Cerebellar cortex (tissue), 1 donor: ENCODE data around the gene ITSN1.
"Not testable (repeated sequence)": the region's sequence is repeated elsewhere in the genome, so short reads cannot be mapped to it uniquely, and the experiment has no call there.

ENCODE experiments used
- DNase-seq: peaks from one replicate; pipeline ENCODE4 v3.0.0-alpha.2; 2015; ENCODE audit warnings: low spot score

Gene ITSN1

DNA sequence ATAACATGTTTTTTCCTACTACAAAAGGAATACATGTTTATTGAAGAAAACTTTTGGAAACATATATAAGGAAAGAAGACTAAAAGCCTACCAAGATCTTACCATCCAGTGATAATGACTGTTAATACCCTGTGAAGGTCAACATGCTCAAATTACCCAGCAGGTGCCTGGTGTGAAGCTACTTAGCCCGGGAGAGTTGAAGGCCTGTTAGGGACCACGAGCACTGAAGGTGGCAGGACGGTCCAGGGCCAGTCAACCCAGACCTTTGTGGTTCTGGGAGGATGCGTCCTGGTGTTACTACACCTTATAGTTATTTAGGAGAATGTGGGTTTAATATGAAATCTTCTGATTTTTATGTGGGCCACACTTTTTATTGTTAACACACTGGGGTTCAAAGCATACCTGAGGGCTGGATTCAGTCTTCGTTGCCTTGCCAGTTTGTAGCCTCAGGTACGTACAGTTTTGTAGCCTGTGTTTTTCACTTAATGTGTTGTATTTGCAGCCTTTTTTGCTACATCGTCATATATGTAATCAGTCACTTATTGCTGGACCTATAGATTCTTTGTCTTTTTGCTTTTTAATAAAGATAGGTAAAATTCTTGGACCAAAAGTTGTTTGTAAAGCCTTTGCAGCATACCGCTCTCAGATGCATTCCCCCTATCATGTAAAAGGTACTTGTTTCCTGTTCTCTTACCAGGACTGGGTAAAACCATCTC lies 9.8 kb downstream of the ITSN1 start:
- DNase-seq: no peak

- no peak for DNase-seq
Observed at GRCh38 chr21:33654412-33654811, 12.1 kb downstream of the ITSN1 start.

- DNase-seq: no peak
Observed at GRCh38 chr21:33655588-33656221, 13.4 kb downstream of the ITSN1 start.

DNA sequence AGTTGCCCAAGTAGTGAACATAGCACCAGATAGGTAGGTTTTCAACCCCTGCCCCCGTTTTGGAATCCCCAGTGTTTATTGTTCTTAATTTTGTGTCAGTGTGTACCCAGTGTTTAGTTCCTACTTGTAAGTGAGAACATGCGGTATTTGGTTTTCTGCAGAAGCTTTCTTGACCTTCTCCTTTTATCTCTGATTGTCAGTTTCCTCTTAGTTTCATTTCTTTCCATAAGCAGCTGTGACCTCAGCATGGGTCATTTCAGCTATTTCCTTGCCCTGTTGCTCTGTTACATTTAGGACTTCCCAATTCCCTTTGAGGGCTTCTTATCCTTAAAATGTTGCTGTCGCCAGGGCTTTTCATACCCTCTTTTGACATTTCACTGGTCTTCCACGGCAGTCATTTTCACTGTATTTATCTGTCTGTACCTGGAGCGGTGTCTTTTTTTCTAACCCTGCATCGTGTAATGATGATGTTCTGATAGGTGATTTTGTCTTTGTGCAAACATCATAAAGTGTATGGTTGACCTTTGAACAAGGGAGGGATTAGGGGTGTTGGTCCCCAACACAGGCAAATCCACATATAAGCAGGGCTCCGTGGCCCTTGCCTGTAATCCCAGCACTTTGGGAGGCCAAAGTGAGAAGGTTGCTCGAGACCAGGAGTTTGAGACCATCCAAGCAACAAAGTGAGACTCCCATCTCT lies 15.0 kb downstream of the ITSN1 start:
- DNase-seq: no peak

DNA sequence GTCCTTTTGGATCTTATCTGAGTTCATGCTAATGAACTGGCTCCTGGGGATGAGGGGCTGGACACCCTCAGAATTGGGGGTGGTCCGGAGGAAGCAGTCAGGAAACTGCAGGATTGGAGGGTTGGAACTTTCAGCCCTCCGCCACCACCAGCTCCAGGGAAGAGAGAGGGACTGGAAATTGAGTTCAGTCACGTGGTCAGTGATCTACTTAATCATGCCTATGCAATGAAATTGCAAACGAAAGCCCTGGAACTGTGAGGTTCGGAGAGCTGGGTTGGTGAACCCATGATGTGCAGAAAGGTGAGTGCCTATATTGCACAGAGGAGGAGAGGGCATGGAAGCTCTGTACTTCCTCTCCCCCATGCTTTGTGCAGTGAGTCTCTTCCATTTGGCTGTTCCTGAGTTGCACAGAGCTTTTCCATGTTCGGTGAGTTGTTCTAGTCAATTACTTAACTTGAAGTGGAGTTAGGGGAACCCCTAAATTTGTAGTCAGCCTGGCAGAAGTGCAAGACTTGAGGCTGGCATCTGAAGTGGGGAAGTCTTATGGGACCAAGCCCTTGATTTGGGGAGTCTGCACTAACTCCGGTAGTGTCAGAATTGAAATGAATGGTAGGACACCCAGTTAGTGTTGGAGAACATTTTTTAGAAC lies 16.7 kb downstream of the ITSN1 start:
- no peak for DNase-seq

- DNase-seq: no peak
Observed at GRCh38 chr21:33659568-33659949, 17.3 kb downstream of the ITSN1 start.

GRCh38 chr21:33660406-33660805 lies 18.1 kb downstream of the ITSN1 start:
- no peak for DNase-seq

- no peak for DNase-seq
Observed at GRCh38 chr21:33661146-33661545, 18.8 kb downstream of the ITSN1 start.

- no peak for DNase-seq
Observed at GRCh38 chr21:33662046-33662445, 19.7 kb downstream of the ITSN1 start.

GRCh38 chr21:33663241-33663640 lies 20.9 kb downstream of the ITSN1 start:
- DNase-seq: no peak

DNA sequence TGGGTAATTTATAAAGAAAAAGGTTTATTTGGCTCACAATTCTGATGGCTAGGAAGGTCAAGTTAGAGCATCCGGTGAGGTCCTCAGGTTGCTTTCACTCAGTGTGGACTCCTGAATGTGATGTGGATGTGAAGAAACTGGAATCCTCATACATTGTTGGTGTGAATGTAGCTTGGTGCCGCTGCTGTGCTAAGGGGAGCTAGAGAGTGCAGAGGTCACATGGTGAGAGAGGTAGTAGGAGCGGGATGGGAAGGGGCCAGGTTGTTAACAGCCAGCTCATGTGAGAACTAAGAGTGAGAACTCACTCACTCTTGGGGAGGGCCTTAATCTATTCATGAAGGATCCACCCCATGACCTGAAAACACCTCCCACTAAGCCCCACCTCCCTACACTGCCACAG lies 21.8 kb downstream of the ITSN1 start:
- DNase-seq: no peak

DNA sequence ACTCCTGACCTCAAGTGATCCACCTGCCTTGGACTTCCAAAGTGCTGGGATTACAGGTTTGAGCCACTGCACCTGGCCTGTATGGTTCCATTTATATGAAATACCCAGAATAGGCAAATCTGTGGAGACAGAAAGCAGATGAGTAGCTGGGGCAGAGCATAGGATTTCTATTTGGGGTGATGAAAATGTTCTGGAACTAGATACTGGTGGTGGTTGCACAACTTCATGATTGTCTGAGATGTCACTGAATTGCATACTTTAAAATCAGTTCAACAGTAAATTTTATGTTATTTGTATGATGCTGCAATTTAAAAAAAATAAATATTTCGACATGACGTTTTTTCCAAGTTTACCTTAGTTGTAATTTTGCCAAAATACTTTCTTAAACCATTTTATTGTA lies 23.9 kb downstream of the ITSN1 start:
- no peak for DNase-seq

- no peak for DNase-seq
Observed at GRCh38 chr21:33667636-33668035, 25.3 kb downstream of the ITSN1 start.

DNA sequence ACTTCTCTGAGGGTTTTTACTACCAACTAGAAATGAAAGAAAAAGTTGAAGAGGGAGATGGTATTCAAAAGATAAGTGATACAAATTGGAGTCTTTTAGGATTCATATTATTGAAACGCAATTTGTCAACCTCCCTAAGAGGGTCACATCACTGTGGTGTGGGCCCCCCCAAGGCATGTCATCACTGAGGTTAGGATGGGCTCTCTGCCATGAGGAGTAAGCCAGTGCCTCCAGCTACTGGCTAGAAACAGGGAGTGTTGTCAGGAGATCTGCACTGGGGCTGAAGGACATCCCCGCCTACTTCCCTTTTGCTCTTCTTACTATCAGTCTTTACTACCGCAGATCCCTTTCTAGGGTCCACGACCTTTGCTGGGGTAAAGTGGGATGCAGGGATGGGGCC lies 25.9 kb downstream of the ITSN1 start:
- DNase-seq: no peak

- DNase-seq: no peak
Observed at GRCh38 chr21:33668620-33669019, 26.3 kb downstream of the ITSN1 start.

DNA sequence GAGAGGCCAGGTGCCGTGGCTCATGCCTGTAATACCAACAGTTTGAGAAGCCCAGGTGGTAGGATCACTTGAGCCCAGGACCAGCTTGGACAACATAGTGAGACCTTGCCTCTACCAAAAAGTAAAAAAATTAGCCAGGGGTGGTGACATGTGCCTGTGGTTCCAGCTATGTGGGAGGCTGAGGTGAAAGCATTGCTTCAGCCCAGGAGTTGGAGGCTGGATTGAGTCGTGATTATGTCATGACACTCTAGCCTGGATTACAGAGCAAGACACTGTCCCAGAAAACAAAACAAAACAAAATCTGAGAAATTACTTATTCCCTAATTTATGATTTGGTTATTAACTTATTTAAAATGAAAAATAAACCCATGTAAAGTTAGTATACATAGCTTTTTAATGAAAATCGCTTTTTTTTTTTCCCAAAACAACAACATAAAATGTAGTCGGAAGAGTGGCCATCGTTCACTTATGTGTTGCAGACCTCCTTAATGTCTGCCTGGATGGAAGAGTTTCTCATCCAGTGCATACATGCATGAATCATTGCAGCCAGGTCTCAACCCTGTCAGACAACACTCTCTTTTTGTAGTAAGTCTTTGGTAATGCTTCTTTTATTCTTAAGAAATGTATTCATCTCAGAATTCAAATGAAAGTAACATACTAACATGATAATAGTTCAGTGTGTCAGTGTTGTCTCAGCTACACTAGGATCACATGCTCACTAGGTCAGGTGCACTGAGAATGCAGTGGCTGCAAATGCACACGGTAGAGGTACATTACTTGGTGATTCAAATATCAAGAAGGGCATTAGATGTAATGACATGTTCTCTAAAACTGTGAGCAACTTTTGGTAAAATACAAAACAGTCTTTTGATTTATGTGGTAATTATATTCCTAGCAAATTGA lies 28.0 kb downstream of the ITSN1 start:
- no peak for DNase-seq

GRCh38 chr21:33673473-33673872 lies 31.2 kb downstream of the ITSN1 start:
- DNase-seq: no peak

DNA sequence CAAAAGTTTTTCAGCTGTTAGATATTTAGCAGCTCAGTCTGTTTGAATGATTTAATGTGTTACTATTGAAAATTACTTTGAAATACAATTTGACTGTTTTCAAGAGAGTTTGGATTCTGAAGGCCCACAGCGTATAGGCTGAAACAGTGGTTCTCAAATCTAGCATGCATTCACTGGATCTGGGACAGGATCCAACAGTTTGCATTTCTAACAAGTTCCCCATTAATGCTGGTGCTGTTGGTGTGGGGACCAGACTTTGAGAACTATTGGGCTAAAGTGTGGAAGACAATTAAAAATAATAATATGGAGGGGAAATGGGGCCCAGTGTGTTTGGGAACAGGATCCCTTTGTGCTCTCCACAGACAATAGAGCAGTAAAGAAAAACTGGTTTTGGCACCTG lies 31.9 kb downstream of the ITSN1 start:
- DNase-seq: no peak

- not testable (repeated sequence) for DNase-seq
Observed at GRCh38 chr21:33676666-33677065, 34.4 kb downstream of the ITSN1 start.

DNA sequence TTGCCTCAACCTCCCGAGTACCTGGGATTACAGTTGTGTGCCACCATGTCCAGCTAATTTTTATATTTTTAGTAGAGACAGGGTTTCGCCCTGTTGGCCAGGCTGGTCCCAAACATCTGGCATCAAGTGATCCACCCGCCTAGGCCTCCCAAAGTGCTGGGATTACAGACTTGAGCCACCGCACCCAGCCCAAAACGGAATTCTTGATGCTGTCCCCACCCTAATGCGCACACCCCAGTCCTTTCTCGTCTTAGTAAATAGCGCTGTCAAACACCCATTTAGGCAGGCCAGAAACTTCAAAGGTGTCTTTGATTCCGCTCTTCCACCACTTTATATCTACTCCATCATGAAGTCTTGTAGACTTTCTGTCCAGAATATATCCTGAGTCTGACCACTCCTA lies 35.1 kb downstream of the ITSN1 start:
- DNase-seq: no peak

DNA sequence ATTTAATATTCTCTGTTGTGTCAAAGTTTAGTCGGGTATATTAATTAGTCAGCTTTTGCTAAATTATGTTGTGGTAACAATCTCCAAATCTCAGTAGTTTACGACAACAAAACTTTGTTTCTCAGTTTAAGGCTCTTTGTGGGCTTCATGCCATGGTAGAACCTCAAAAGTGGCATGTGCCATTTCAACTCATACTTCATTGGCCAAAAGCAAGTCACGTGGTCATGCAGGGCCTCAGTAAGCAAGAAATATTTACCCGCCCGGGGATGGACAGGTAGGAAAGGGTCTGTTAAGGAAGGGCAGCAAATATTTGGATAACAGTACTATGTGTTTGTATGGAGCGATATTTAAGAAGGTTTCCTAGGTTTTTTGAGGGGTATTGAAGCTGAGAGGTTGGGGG lies 38.6 kb downstream of the ITSN1 start:
- no peak for DNase-seq
